GM12873 (cell line): Measurements from ENCODE around the gene UBE2E2.

Experiments used
- CTCF ChIP-seq: IDR thresholded peaks from 2 replicates; pipeline ENCODE4 v1.5.1; 2012; ENCODE audit warnings: low read depth, mild to moderate bottlenecking, moderate library complexity, low read length, control low read depth; ENCODE audit not compliant: insufficient read depth; ENCODE audit errors: missing control alignments

The UBE2E2 gene

GRCh38 chr3:23241256-23241655, 38.1 kb downstream of the UBE2E2 start:
- TF ChIP-seq CTCF: no peak

- TF ChIP-seq CTCF: no peak
Measured at GRCh38 chr3:23242106-23242505, 39.0 kb downstream of the UBE2E2 start.

- TF ChIP-seq CTCF: no peak
Measured at GRCh38 chr3:23244324-23245041, 41.4 kb downstream of the UBE2E2 start.

- TF ChIP-seq CTCF: no peak
Measured at GRCh38 chr3:23246651-23247050, 43.5 kb downstream of the UBE2E2 start.

GRCh38 chr3:23248594-23249131, 45.5 kb downstream of the UBE2E2 start:
- TF ChIP-seq CTCF: no peak

GRCh38 chr3:23249961-23250360, 46.8 kb downstream of the UBE2E2 start:
- TF ChIP-seq CTCF: no peak

GRCh38 chr3:23252122-23252521, 49.0 kb downstream of the UBE2E2 start:
- no peak for TF ChIP-seq CTCF
